Liver (tissue), 3 donors: Measurements from ENCODE around the gene RFLNA.

ENCODE experiments used
- ATF3 ChIP-seq: IDR thresholded peaks from 2 replicates; pipeline ENCODE4 v1.6.1; 2016; ENCODE audit warnings: antibody characterized with exemption
- CTCF ChIP-seq: fragments of 150-350 bp; IDR thresholded peaks from 2 replicates; pipeline ENCODE4 v1.5.1; 2017; ENCODE audit warnings: improper control_type of control experiment, low read depth, low read length; ENCODE audit not compliant: missing input control
- EGR1 ChIP-seq, 2 donors: IDR thresholded peaks; 2 replicates each; pipeline ENCODE4 v1.6.1; 2016 to 2018; ENCODE audit warnings: antibody characterized with exemption in 2 of 2, low read depth in 2 of 2
- FOXA1 ChIP-seq: IDR thresholded peaks from 2 replicates; pipeline ENCODE4 v1.6.1; 2016; ENCODE audit warnings: antibody characterized with exemption
- GABPA ChIP-seq, 2 donors: IDR thresholded peaks in 1 of 2; conservative IDR thresholded peaks in 1 of 2; 2 replicates each; pipeline ENCODE4 v1.6.1; 2016; ENCODE audit warnings: antibody characterized with exemption in 2 of 2, mild to moderate bottlenecking in 1 of 2, moderate library complexity in 1 of 2
- JUND ChIP-seq, 2 donors: IDR thresholded peaks; 2 replicates each; pipeline ENCODE4 v1.6.1; 2016; ENCODE audit warnings: antibody characterized with exemption in 2 of 2
- RAD21 ChIP-seq, 2 donors: IDR thresholded peaks; 2 replicates each; pipeline ENCODE4 v1.6.1; 2016; ENCODE audit warnings: antibody characterized with exemption in 2 of 2, mild to moderate bottlenecking in 2 of 2
- REST ChIP-seq: IDR thresholded peaks from 2 replicates; pipeline ENCODE4 v1.6.1; 2016; ENCODE audit warnings: antibody characterized with exemption, mild to moderate bottlenecking
- donor health status: healthy.
- donor health status: healthy.

- TF ChIP-seq REST: no peak
- TF ChIP-seq RAD21 (IDR thresholded peaks at IDR 0.05): no peak
- TF ChIP-seq CTCF: no peak
- TF ChIP-seq FOXA1: no peak
- TF ChIP-seq GABPA (IDR thresholded peaks at IDR 0.05 in 1 of 2, conservative IDR thresholded peaks at IDR 0.05 in 1 of 2): no peak
- no peak for TF ChIP-seq ATF3
- no peak for TF ChIP-seq JUND (IDR thresholded peaks at IDR 0.05)
- TF ChIP-seq EGR1 (IDR thresholded peaks at IDR 0.05; ENCODE audit: low read depth in 2 of 2): no peak
Measured at GRCh38 chr12:124264089-124264795, 30.7 kb upstream of the RFLNA start.
